ENCODE data around the gene CDNF. TPM values are rescaled to one million over a fixed set of nuclear protein-coding genes. Genes with fewer than 3 reads are reported as not detected.
A peak's percentile ranks its signal among the peaks of the same experiment; 100 is the strongest.

The CDNF gene
- 0.79 and 1.3 TPM in 2 replicates for total RNA-seq

- peaks cover 3% of the 10 kb centered on the region for H3K36me3 ChIP-seq (ENCODE audit: control insufficient read depth, insufficient read depth, low read length)
- FAIRE-seq (peak; percentile 91), DNase-seq (ENCODE audit: low read depth) (peak; percentile 98)
- H3K27me3 ChIP-seq (ENCODE audit: control insufficient read depth, insufficient read depth, low read length) = no peaks in the 10 kb centered on the region
- H3K4me3 ChIP-seq (ENCODE audit: low read depth, low read length) = peak within 1 kb of the TSS; percentile 86
- no peak for TF ChIP-seq CTCF (IDR thresholded peaks at IDR 0.05; ENCODE audit: insufficient read depth, low read length, severe bottlenecking)
These were observed at the start of gene CDNF, which contains the start of the genes HSPA14 and MSANTD7 for GRCh38 chr10:14837757-14838581. CDNF (minus strand) TSS chr10:14838037; CDS start chr10:14837946, 91 bp downstream. HSPA14 (plus strand) TSS chr10:14838306; CDS start chr10:14838403, 97 bp downstream. MSANTD7 (plus strand) TSS chr10:14838306; CDS start chr10:14842285, 3,979 bp downstream.

DNA sequence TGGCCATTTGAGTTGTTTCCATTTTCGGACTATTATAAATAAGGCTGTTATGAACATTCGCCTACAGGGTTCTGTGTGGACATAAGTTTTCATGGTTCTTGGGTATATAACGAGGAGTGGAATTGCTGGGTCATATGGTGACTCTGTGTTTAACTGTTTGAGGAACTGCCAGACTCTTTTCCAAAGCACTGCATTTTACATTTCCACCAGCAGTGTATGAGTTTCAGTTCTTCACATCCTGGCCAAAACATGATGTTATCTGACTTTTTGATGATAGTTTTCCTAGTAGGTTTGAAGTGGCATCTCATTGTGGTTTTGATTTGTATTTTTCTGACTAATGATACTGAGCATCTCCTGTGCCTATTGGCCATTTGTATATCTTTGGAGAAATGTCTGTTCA is 46.2 kb upstream of the CDNF start:
- DNase-seq (ENCODE audit: low read depth) (no peak), FAIRE-seq (no peak)
- Histone ChIP-seq H3K4me3 (ENCODE audit: low read depth, low read length) (no peak overlapping the region), H3K36me3 (ENCODE audit: control insufficient read depth, insufficient read depth, low read length) (no peaks in the 10 kb centered on the region), H3K27me3 (ENCODE audit: control insufficient read depth, insufficient read depth, low read length) (no peaks in the 10 kb centered on the region)
- no peak for TF ChIP-seq CTCF (IDR thresholded peaks at IDR 0.05; ENCODE audit: insufficient read depth, low read length, severe bottlenecking)

- DNase-seq (ENCODE audit: low read depth) (peak; percentile 8), FAIRE-seq (no peak)
- TF ChIP-seq CTCF (IDR thresholded peaks at IDR 0.05; ENCODE audit: insufficient read depth, low read length, severe bottlenecking) = no peak
- Histone ChIP-seq H3K27me3 (ENCODE audit: control insufficient read depth, insufficient read depth, low read length) (no peaks in the 10 kb centered on the region), H3K36me3 (ENCODE audit: control insufficient read depth, insufficient read depth, low read length) (no peaks in the 10 kb centered on the region), H3K4me3 (ENCODE audit: low read depth, low read length) (no peak overlapping the region)
These were observed 42.4 kb upstream of the CDNF start for GRCh38 chr10:14880229-14880628.

GRCh38 chr10:14879928-14880193 is 42.0 kb upstream of the CDNF start:
- no peak for TF ChIP-seq CTCF (IDR thresholded peaks at IDR 0.05; ENCODE audit: insufficient read depth, low read length, severe bottlenecking)
- Histone ChIP-seq H3K4me3 (ENCODE audit: low read depth, low read length) (peak overlapping the region; percentile 100), H3K36me3 (ENCODE audit: control insufficient read depth, insufficient read depth, low read length) (no peaks in the 10 kb centered on the region), H3K27me3 (ENCODE audit: control insufficient read depth, insufficient read depth, low read length) (no peaks in the 10 kb centered on the region)
- FAIRE-seq = no peak
- DNase-seq (ENCODE audit: low read depth) = peak; percentile 2

DNA sequence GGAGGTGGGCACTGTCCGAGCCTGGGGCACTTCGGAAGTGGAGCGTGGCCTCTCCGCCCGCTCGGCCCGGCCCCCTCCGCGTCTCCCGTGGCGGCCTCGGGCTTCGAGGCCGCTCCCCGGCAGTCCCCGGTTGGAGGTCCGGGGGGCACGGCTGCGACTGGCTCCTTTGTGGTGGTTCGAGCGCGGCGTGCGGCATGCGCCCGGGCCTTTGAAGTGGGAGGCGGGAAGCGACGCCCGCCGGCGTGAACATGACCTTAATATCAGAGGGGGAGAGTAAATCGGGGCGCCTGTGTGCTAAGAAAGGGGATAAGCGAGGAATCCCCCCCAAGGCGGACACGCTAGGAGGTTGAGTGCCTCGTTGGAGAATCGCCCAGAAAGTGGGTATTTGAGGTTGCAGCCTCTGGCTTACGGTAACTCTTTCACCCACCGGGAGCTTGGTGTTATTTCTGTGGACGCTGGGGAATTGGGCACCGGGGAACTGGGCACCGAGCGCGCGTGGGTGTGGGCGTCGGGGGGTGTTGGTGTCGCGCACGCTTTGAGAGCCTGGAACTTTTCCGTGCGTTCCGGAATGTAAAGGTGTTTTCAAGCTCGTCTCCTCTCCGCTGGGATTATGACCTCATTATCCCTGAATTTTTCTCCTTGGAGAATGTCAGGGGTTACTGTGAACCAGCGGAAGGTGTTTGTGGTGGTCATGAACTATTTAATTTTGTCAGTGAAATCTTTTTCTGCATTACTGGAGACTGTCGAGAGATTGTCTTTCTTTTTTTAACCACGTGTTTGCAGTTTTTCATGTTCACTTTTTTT is 41.5 kb upstream of the CDNF start:
- peak overlapping the region; percentile 100 for H3K4me3 ChIP-seq (ENCODE audit: low read depth, low read length)
- TF ChIP-seq CTCF (IDR thresholded peaks at IDR 0.05; ENCODE audit: insufficient read depth, low read length, severe bottlenecking) = no peak
- FAIRE-seq (no peak), DNase-seq (ENCODE audit: low read depth) (peak; percentile 23)
- H3K36me3 ChIP-seq (ENCODE audit: control insufficient read depth, insufficient read depth, low read length) = no peaks in the 10 kb centered on the region
- no peaks in the 10 kb centered on the region for H3K27me3 ChIP-seq (ENCODE audit: control insufficient read depth, insufficient read depth, low read length)
